A172 (cell line): ENCODE results near the gene DHRS12. TPM values are rescaled to one million over a fixed set of nuclear protein-coding genes. Genes with fewer than 3 reads are reported as not detected.

Experiments used
- DNase-seq: peaks from one replicate; pipeline ENCODE4 v3.0.0-alpha.2; 2015; ENCODE audit warnings: low spot score
- total RNA-seq: library from RNA; depleted of rRNA; stranded (reverse); fragments of >200 nt; shearing (Covaris generic); gene quantifications from 2 replicates; pipeline ENCODE4 v1.2.3, GENCODE V29; 2014

DHRS12 gene
- total RNA-seq, 1 experiment from 2014 or later: 3.1 TPM

DNA sequence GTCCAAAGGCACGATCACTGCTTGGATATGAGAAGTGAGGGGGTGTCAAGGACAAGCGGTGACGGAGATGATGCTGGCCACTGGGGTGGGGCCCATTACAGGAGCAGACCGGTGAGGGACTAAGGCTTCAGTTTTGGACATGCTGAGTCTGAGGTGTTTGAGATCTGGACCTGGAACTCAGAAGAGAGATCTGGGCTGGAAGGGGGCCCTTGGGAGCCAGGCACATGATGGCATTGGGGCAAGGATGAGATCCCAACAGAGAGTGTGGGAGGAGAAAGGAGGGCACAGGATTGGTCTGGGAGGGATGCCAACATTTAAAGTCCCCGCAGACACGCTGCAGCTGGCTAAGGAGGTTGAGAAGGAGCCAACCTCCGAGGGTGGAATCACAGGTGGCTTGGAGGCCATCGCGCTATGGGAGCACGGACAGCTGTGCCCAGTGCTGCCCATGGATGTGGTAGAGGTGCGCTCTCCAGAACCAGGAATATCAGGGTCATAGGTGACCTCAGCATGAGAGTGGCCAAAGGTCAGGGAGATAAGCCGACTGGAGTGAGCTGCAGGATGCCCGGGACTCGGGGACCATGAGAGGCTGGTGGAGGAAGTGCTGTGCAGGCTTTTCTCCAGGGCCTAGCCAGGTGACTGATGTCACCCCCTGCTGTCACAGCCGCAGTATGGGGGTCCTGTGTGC is 21.8 kb downstream of the DHRS12 start:
- DNase-seq: no peak

DNA sequence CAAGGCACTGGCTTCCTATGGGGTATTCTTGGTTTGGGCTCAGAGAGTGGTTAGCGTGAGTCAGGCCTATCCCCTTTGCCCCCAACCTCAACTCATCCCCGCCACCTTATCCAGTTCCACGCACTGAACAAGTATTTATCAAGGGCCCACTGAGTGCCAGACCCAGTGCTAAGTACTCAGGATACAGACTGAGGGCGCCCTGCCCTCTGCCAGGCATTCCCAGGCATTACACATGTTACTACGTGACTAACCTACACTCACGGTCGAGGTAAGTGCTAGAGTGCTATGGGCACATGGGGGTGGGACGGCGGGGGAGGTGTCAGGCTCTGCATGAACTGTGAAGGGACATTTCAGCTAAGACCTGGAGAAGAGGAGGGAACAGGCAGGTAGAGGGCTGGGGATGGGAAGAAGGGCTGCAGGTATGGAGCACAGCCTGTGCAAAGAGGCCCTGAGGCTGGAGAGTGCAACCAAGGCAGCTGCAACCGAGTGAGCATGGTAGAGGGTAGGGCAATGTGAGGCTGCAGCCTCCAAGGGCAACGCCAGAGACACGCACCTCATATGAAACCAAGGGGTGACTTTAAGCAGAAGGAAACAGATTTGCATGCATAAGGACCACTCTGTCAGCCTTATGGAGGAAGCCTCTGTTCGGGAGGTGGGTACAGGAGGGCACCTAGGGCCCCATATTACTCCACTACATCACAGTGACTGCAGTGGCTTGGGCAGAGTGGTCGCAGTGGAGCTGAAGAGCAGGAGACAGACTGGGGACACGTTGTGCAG is 22.5 kb downstream of the DHRS12 start:
- no peak for DNase-seq

DNA sequence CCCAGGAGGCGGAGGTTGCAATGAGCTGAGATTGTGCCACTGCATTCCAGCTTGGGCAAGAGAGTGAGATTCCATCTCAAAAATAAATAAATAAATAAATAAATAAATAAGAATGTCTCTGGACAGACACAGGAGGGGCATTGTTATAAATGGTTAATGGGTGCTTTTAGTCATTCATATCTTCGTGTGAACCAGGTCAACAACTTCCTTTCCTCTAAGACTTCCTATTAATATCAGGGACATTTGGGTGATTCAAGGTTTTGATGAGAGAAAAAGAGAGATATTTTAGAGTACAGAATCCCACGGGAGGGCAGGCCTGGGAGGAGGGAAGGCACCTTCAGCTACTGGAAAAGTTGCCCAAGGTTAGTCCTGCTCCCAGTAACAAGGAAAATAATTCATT is 23.9 kb downstream of the DHRS12 start:
- no peak for DNase-seq

DNA sequence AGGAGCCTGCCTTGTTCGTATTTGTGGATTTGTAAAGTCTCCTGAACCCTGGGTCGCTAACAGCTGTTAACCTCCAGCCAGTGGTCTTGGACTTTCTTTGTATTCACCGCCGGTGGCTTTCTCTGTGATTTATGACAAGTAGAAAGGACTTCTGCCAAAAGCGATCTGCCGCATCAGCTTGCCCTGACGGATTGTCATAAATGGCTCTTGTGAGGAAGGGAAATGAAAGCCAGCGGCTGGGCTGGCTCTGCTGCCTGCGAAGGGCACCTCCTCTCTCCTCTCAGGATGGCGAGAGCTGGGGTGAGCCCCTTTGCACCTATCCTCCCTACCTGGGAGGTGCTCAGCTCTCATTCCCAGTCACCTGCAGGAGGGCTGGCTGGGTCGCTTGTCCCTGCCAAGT is 25.6 kb downstream of the DHRS12 start:
- DNase-seq: no peak

DNA sequence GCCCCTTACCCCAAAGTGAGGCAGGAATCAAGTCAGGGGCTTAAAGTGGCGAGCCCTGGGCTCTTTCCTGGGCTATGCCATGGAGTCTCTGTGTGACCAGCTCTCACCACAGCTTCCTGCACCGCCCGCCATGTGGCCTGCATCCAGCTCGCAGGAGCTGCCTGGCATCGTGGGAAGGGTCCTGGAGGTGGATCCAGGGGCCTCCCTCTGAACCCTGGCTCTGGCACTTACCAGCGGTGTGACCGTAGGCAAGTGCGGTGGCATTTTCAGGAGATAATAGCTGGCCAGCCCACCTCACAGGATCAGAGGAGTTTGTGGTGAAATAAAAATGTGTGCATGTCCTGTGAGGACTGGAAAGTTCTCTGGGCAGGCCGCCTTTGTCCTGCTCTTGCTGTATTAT is 26.0 kb downstream of the DHRS12 start:
- DNase-seq: no peak

DNA sequence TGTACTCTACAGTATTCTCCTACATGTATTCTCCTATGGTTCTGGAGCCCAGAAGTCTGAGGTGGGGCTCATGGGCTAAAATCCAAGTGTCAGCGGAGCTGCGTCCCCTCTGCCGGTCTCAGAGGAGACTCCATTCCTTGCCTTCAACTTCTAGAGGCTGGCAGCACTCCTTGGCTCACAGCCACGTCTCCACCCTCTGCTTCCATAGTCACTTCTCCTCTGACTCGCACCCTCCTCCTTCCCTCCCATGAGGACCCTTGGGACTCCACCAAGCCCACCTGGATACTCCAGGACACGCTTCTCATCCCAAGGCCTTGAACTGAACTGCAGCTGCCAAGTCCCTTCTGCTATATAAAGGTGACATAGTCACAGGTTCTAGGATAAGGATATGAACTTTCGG is 27.8 kb downstream of the DHRS12 start:
- no peak for DNase-seq

DNA sequence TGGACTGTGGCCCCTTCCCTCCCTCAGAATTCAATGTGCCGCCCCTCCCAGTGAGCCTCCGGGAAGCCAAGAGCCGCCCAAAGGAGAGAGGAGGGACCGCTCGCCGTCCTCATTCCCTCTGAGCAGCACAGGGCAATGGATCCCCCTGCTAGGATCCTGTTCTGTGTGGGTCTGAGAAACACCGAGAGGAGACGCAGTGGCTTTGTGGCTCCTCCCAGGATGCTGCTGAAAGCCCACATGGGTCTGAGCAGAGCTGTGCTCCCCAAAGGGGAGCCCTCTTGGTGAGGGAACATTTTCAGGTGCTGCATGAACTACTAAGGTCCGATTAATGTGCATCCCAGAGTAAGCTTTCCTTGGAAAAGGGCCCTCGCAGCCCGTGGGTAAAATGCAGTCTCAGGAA is 30.4 kb downstream of the DHRS12 start:
- no peak for DNase-seq

DNA sequence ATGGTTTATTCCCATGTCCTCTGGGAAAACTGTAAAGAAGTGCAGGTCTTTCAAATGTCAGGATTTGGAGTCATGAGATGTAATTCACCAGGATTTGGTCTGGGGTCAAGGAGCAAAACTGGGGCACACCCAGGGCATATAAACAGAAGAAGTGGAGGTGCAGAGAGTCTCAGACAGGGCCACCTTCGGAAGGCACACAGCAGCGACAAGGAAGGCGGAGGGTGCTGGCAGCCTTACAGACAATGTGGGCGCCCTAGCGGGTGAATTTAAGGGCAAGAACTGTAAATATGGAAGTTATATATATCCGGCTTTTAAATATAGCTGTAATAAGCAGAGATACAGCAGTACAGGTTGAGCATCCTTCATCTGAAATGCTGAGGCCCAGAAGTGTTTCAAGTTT is 31.2 kb downstream of the DHRS12 start:
- DNase-seq: no peak

DNA sequence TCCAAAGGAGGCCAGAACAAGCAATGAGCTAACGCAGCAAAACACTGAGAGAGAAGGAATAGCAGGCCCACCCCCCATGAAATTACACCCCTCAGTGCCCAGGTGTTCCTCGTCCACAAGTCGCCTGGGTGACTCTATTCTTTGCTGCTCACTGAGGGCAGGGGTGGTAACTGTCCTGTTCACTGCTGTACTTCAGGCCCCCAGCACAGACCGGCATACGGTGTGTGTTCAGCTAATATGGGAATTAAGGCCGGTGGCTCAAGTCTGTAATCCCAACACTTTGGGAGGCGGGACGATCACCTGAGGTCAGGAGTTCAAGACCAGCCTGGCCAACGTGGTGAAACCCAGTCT is 31.9 kb downstream of the DHRS12 start:
- DNase-seq: no peak

DNA sequence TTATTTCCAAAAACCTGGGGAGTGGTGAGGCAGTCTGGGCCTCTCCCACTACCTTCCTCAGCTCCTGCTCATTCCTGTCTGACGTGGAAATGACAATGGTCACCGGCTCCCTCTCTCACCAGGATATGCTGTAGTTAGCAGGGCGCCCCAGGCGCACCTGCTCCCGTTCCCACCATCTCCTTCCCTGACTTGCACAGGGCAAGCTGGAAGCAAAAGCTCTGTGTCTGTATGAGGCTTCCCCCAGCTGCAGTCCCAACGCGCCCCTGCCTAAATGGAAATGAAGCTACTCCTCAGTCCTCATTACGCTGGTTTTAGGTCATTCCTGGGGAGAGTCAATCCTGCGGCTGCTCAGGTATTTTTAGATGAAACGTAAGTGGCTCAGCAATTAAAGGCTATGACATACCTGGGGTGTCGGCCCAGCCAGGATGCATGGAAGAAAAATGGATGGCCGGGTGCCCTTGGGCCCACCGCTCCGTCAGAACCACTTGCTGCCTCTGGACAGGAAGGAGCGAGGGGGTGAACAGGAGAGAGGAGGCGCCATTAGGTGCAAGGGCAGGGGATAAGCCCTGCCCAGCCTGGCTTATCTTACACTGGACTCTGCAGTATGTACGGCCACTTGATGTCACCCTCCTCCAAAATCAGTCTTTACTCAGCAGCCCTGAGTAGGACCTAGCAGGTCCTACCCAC is 32.4 kb downstream of the DHRS12 start:
- DNase-seq: no peak

DNA sequence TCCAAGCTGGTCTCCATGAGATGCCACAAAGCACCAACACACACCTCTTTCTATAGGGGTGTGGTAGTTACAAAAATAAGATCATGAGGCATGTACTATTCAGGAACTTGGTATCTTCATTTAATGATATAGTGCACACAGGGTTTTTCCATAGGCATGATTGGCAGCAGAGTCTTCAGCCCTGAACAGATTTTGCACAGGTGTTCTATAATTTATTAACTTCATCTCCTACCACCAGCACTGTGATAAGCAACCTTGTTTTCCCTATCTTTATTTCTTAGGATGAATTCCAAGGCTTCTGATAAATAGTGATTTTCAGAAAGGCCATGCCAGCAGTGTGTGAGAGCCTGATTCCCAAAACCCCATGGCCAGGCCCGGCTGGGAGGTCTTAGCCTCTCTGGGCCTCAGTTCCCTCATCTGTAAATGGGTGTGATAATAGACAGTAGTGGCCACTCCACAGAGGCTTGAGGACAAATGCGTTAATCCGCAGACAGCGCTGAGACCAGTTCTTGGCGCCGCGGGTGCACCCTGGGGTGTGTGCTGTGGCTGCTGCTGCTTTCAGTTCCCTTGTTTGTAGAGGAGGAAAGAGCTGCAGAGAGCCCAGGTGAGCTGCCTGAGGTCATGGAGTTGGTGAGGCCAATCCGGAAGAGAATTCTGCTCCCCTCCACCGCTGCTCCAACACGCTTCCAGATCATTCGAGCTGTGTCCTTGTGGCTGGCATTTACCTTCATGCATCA is 33.1 kb downstream of the DHRS12 start:
- no peak for DNase-seq

DNA sequence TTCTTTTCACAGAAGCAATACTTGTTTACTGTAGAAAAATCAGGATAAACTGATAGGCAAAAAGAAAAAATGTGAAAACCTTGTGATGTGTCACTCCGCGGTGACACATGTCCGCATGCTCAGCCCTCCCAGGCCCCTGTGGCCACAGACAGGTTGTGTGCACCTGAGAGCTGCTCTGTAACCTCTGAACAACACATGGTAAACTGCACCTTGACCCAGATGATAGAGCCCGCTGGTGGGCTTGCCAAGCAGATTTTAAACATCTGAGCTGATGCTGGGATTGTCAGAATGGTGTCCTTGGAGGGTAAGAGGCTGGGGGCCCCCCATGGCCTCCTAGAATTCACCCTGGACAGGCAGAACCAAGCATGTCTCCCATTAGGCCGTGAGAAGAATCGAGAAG is 33.8 kb downstream of the DHRS12 start:
- DNase-seq: no peak

DNA sequence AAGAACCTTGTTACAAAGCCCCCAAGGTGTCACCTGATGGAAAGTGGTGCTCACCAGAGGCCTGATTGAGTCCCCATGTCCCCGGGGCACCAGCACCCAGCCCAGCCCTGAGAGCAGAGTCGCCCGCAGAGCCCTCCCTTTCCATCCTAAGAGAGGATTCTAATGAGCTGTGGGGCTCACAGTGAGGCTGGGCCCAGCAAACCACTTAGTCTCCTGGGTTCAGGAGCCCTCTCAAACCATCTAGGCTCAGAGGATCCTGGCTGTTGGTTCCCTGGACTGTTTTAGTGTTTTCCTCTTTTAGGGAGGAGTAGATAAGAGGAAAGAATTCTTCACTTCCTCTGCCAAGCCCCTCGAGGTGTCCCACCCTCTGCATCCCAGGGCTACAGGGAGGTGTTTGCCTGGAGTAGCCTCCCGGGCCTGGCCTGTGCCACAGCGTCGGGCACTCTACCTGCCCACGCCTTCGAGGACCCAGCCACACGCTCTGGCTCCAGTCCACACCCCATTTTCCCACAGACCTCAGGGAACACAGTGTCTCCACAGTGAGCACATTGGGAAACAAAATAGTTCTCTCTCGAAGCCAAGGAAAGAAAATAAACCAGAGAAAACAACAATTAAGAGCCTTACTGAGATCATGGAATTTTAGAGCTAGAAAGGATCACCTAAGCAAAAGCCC is 34.4 kb downstream of the DHRS12 start:
- no peak for DNase-seq

DNA sequence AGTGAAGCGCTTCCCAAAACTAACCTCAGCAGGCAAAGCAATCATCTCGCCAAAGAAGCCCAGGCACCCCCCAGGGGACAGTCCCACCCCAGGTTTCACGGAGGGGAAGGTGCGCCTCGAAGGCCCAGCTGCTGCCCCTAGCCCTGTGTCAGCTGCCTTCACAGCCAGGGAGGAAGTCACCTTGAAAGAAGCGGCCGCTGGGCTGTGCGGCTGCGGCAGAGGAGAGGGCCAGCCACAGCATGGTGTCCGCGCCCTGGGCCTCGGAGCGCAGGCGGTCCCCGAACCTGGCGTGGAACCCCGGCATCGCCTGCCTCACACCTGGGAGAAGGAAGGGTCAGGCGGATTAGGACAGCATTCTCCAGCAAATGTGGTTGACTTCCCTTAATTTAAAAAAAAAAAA is 35.0 kb downstream of the DHRS12 start:
- DNase-seq: no peak

DNA sequence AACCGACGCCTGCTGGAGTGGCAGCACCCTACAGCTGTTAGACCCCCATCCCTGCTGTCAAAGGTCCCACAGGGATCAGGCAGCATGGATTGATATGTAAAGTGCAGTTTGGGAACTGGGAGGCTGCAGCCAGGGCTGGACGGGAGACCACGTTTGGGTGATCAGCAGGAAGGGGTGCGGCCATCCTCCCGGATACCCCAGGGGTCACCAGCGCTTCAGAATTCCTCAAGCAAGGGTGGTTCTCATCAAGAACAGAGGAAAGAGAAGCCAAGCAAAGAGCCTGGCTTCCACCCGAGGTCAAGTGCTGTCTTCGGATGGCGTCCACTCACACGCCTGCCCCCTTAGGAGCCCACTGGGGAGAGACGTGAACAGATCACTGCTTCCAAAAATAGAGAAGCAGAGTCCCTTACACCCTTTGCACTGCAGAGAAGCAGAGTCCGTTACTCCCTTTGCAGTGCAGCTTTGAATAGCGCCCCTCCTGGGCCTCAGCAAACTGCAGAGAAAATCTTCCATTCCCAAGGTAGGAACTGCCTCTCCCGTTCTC is 35.5 kb downstream of the DHRS12 start:
- no peak for DNase-seq

DNA sequence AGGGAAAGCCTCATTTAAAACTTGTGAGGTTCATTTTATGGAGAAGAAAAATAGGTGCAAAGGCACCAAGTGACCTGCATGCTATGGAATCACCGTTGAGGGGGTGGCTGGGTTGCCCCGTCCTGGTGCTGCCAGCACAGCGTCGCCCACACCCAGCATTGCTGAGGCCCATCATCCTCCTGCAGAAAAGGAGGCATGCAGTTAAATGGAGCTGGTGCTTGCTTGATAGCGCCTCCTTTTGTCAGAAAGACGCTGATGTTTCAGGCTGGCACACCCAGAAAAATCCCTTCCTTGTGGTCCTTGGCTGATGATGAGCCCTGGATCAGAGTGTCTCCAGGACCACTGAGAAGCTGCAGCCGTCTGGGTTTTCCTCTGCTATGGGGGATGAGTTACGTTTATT is 36.9 kb downstream of the DHRS12 start:
- DNase-seq: no peak

DNA sequence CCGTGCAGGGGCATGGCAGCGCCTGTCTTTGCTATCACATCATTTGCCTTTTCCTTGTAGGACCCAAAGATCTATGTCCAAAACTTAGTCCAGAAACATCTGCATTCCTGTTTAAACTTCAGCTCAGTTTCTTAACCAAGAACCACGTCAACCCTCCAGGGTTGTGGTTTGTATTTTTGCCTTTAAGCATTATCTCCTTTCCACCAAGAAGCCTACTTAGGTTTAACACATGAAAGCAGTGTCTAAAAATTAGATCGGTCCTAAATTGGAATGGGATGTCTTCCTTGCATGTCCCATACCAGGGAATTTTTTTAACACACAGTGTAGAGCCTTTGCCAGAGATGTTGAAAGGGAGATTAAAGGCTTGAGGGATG is 38.8 kb downstream of the DHRS12 start:
- no peak for DNase-seq

DNA sequence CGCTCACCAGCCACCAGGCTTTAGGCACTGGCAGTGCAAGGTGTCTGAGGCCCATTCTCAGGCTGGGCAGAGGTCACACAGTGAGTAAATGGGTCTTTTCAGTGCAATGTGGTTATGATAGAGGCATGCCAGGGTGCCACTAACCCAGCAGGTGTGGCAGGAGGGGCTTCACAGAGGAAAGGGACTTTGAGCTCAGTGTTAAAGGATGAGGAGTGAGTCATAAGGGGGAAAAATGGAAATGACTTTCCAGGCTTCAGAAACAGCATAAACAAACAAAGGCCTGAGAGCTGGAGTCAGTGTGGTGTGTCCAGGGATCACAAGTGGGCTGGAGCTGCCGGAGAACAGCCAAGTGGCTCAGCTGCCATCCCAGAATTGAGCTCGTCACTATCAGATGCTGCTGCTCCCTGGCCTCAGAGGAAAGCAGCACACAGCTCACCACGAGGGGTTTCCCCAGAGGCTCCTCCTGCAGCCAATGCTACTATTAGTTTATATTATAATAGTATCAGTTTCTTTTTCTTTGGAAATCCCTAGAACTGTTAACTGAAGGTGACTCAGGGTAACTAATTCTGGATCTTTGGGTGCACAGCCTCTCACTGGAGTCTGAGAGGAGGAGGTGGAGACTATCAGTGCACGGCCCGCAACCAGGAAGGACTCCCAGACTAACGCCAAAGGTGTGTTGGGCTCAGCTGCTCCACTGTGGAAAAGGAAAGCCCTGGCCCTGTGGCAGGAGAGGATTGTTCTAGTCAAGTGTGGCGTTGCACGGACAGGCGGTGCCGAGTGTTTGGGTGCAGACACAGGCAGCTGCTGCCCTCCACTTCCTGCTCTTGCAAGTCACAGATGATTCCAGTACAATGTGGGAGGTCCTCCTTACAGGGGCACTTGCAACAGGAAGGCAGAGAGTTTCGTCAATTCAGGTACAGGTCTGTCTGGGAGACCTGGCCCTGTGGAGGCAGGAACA is 39.5 kb downstream of the DHRS12 start:
- peak; percentile 72 for DNase-seq

DNA sequence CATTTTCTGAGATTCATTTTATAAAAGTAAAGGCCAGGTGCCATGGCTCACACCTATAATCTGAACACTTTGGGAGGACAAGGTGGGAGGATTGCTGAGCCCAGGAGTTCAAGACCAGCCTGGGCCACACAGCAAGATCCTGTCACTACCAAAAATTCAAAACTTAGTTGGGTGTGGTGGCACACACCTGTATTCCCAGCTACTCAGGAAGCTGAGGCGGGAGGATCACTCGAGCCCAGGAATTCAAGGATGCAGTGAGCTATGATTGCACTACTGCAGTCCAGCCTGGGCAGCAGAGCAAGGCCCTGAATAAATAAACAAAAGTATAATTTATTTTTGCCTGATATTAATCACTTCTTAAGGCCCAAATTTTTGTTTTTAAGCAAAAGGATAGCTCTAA is 40.5 kb downstream of the DHRS12 start:
- no peak for DNase-seq

DNA sequence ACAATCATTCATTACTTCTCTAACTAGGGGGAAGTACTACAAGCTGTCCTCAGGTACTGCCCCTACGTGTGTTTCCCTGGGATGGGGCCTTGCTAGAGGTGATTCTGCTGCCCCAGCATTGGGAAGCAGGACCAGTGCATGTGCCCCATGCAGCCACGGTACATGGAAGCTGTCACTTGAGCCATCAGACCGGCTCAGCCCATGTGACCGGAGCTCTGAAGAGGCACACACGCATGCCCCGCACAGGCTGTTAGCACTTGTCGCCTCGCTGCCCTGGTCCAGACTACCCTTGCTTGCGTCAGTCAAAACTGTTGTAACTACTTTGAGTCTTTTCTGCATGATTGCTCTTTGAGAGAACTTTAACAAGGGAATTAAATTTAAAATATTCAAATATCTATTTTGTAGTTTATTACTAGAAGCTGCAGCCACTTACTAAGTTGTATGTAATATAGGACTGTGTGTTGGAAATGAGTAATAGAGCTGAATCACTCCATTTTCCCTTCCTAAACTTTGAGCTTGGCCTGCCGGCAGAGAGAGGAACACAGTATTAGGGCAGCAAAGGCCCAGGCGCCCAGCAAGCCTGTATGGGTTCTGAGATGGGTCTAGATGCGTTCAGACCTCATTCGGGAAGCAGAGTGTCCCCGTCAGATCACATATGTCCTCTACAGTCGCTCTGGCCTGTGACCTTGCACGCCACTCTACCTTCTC is 42.2 kb downstream of the DHRS12 start:
- DNase-seq: no peak
